BJ (cell line): ENCODE data around the gene FAM72A. TPM values are rescaled to one million over a fixed set of nuclear protein-coding genes. Genes with fewer than 3 reads are reported as not detected.
"Not testable (repeated sequence)": the region's sequence is repeated elsewhere in the genome, so short reads cannot be mapped to it uniquely, and the experiment has no call there.

Source experiments
- CTCF ChIA-PET: fragments of 350-600 bp; formaldehyde crosslinking; extraction: SDS; loops from one replicate; lab custom pipeline; 2021; ENCODE audit warnings: antibody characterized with exemption, inconsistent platforms; lab: Yijun Ruan, JAX
- POLR2A ChIA-PET: fragments of 300-600 bp; sonication (Branson Sonifier 250); formaldehyde crosslinking; extraction: SDS; loops from one replicate; lab custom pipeline; 2021; ENCODE audit warnings: antibody characterized with exemption; lab: Charles Lee
- DNase-seq: peaks from one replicate; pipeline ENCODE4 v3.0.0-alpha.2; 2011; ENCODE audit warnings: low read depth
- H3K27me3 ChIP-seq: 2 replicates; pipeline ENCODE4 v1.6.0; 2011; ENCODE audit warnings: low read length; ENCODE audit not compliant: control insufficient read depth, insufficient read depth
- H3K36me3 ChIP-seq: 2 replicates; pipeline ENCODE4 v1.5.1; 2011; ENCODE audit warnings: low read length; ENCODE audit not compliant: control insufficient read depth, insufficient read depth
- H3K4me3 ChIP-seq: 2 replicates; pipeline ENCODE4 v1.5.1; 2011; ENCODE audit warnings: low read depth, mild to moderate bottlenecking, control low read depth, low read length
- polyA plus RNA-seq: library from polyadenylated mRNA; depleted of rRNA; stranded (reverse); fragments of >200 nt; gene quantifications from 2 replicates; pipeline ENCODE4 v1.2.3, GENCODE V29; 2011
- TF ChIP-seq, protein P1 (sequence below): IDR thresholded peaks from 2 replicates; pipeline ENCODE4 v1.5.1; 2011; ENCODE audit warnings: low read depth, mild to moderate bottlenecking, control low read depth, inconsistent platforms, low read length, moderate library complexity; ENCODE audit not compliant: insufficient read depth

Gene FAM72A
- polyA plus RNA-seq, 1 experiment = 2.5 TPM

DNA sequence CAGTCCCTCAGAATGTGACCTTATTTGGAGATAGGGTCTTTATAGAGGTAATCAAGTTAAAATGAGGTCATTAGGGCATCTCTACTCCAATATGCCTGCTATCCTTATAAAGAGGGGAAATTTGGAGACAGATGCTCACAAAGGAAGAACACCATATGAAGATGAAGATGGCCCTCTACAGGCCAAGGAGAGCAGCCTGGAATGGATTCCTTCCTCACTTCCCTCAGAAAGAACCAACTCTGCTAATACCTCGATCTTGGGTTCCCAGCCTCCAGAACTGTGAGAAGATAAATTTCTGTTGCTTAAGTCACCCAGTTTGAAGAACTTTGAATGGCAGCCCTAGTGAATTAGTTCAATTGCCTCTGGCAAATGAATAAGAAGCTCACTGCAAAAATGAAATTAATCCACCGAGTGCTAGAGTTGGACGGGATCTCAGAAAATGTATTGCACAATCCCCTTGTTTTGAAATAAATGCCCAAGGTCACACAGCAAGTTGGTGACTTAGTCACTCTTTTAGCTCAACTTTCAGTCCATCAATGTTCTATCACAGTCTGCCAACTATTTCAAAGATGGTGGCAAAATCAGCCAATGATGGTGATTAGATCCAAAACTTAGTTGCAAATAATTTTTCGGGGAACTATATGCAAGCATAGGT is 27.1 kb downstream of the FAM72A start:
- CTCF ChIA-PET = not testable (repeated sequence)

DNA sequence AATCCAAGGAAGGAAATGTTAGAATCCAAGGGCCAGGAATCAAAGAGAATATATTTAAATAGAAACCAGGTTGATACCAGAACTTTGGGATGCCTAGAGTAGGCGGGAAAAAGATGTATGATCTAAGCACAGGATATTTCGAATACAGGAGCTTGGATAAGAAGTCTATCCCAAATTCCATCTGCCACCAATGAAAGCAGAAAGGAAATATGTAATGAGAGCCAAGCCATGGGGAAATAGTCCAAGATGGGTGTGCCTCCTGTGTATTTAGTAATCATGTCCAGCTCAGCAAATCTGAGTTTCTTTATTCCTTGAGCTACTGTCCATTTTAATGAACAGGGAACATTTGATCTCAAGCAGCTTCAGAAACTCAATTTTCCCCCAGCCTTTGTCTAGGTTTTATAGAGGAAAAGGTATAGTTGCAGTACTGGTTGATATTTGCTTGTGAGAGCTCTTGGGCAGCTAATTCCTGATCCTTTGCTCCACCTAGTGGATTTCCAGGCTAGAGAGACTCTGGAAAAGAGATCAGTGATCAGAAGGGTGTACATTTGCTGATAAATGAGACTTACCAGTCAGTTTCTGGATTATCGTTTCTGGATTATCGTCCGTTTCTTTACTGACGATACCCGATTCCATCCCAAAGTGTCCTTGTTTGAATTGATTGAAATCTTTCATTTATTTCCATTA is 28.3 kb downstream of the FAM72A start:
- H3K27me3 ChIP-seq, H3K36me3 ChIP-seq, DNase-seq, CTCF ChIA-PET, POLR2A ChIA-PET, H3K4me3 ChIP-seq: not testable (repeated sequence)

More for the DNA sequence above, 27.1 kb downstream of the FAM72A start:
- DNase-seq, H3K36me3 ChIP-seq, H3K4me3 ChIP-seq, H3K27me3 ChIP-seq, POLR2A ChIA-PET: not testable (repeated sequence)
- TF ChIP-seq, protein P1, sequence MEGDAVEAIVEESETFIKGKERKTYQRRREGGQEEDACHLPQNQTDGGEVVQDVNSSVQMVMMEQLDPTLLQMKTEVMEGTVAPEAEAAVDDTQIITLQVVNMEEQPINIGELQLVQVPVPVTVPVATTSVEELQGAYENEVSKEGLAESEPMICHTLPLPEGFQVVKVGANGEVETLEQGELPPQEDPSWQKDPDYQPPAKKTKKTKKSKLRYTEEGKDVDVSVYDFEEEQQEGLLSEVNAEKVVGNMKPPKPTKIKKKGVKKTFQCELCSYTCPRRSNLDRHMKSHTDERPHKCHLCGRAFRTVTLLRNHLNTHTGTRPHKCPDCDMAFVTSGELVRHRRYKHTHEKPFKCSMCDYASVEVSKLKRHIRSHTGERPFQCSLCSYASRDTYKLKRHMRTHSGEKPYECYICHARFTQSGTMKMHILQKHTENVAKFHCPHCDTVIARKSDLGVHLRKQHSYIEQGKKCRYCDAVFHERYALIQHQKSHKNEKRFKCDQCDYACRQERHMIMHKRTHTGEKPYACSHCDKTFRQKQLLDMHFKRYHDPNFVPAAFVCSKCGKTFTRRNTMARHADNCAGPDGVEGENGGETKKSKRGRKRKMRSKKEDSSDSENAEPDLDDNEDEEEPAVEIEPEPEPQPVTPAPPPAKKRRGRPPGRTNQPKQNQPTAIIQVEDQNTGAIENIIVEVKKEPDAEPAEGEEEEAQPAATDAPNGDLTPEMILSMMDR = peak; percentile 31; the same call in 1 of the 2 replicates

DNA sequence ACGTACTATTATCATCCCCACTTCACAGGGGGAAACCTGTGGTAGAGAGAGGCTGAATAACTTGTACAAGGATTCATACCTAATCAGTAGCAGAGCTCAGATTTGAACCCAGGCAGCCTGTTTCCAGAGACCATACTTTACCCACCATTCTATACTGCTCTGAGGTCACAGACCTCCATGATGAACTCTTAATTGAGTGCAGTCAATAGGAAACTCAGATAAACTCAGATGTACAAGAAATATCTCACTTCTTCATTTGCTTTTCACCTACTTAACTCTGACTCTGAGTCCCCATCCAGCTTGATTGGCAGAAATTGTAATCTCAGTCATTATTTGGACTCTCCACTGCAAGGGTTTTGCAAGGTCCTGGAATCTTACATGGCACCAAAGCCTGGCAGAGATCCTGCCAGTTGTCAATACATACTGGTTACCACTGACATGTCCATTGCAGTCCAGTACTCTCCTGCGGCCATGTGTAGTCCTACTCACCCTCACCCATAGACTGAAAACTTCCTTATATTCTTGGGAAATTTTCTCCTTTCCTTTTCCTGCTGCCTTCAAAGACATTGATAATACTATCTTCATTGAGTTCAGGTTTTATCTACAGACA is 29.4 kb downstream of the FAM72A start:
- CTCF ChIA-PET, H3K36me3 ChIP-seq, H3K4me3 ChIP-seq, DNase-seq, H3K27me3 ChIP-seq, POLR2A ChIA-PET: not testable (repeated sequence)

DNA sequence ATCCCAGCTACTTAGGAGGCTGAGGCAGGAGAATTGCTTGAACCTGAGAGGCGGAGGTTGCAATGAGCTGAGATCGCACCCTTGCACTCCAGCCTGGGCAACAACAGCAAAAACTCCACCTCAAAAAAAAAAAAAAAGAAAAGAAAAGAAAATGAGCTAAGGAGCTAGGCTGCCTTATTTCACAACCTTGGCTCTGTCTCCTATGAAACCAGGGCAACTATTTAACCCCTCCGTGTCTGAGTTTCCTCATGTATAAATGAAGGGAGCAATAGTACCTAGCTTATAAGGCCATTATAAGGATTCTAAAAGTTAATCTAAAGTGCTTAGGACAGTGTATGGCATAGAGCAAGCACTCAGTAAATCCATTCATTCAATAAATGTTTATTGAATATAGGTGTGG is 32.8 kb downstream of the FAM72A start:
- DNase-seq, H3K4me3 ChIP-seq, H3K36me3 ChIP-seq, H3K27me3 ChIP-seq, CTCF ChIA-PET: not testable (repeated sequence)
- POLR2A ChIA-PET = interaction anchor here (0.6 kb wide), 1 partner anchor 309 kb away, joined by 4 read pairs; no protein-coding TSS in a partner anchor

DNA sequence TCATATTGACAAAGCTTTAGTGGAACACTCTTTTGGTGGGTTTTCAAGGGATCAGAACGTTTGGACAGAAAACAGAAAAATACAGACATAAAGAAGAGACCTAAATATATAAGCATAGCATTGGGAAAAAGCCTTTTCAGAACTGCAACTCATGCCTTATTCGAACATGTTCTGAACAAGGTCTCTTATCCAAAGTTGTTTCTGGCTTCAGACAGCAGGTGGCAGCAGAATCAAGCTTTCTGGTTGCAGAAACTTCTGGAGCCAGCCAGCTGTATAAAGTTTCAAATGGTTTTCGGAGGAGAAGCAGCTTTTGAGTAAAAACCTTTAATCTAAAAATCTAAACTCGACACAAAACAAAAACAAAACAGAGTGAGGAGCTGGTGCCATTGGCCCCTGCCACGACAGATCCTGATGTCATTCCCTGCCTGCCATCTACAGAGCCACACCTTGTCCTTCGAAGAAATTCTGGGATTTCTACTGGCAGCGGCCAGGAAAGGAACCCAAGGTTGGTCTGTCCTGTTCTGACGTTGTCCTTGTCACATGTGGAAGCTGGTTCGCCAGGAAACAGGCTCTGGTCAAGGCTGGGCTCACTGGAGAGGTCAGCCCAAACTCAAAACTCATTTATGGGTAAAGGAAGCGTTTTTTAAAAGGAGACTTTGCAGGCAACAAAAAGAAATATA is 35.1 kb downstream of the FAM72A start:
- DNase-seq, CTCF ChIA-PET, H3K27me3 ChIP-seq, POLR2A ChIA-PET, H3K36me3 ChIP-seq, H3K4me3 ChIP-seq: not testable (repeated sequence)

DNA sequence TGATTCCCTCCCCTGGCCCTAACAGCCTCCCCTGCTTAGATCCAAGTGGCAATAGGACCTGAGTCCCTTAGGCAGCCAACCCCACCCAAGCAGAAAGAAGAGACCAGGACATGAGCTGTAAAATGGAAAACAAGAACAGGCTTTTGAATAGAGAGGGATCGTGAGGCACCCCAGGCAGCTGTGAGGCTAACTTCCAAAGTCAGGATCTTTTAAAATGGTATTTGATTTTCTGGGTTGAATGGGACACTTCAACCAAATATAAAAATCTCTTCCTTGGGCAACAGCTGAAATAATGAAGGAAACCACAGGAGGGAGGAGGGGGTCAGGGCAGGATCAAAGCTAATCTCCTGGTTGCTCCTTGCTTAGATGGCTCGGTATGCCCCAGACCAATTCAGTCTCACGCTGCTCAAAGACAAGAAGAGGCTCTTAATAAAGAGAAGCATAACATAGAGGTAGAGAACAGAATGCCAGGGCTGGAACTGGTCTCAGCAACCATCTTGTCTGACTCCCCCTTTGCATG is 56.8 kb downstream of the FAM72A start:
- peaks cover 24% of the 10 kb centered on the region for H3K27me3 ChIP-seq

More for the DNA sequence above, 56.8 kb downstream of the FAM72A start:
- Histone ChIP-seq H3K36me3 (no peaks in the 10 kb centered on the region), H3K4me3 (no peak overlapping the region)
- POLR2A ChIA-PET = no interaction called here
- CTCF ChIA-PET = interaction anchor here (0.6 kb wide), 1 partner anchor 10 kb away, joined by 4 read pairs; no protein-coding TSS in a partner anchor
- TF ChIP-seq, protein P1 = no peak
- DNase-seq = no peak
